Ovary (tissue), 9 donors: ENCODE measurements around the gene SERP2. TPM values are rescaled to one million over a fixed set of nuclear protein-coding genes. Genes with fewer than 3 reads are reported as not detected.

Experiments used
- DNase-seq, 5 donors: peaks; one replicate each; pipeline ENCODE4 v3.0.0-alpha.2; 2019 to 2020
- H3K27ac ChIP-seq, 2 donors: fragments of 200-600 bp; one replicate each; pipeline versions ENCODE4 v1.5.1 to v1.8.0; 2019 to 2022
- H3K27me3 ChIP-seq: fragments of 200-600 bp; one replicate; pipeline ENCODE4 v1.8.0; 2022
- H3K36me3 ChIP-seq: fragments of 200-600 bp; sonication (generic); one replicate; pipeline ENCODE4 v1.5.1; 2019
- H3K4me1 ChIP-seq: one replicate; pipeline ENCODE4 v1.8.1; 2013; ENCODE audit warnings: mild to moderate bottlenecking, moderate library complexity; ENCODE audit not compliant: insufficient read depth
- H3K4me3 ChIP-seq: fragments of 200-600 bp; sonication (generic); one replicate; pipeline ENCODE4 v1.5.1; 2017
- H3K9me3 ChIP-seq, 2 donors: fragments of 200-600 bp in 1 of 2; sonication (generic) in 1 of 2; one replicate each; pipeline versions ENCODE4 v1.5.1 to v1.8.1; 2013 to 2019; ENCODE audit warnings: mild to moderate bottlenecking in 1 of 2, moderate library complexity in 1 of 2
- EP300 ChIP-seq: sonication (generic); formaldehyde crosslinking; IDR thresholded peaks from one replicate; pipeline ENCODE4 v1.6.1; 2017; ENCODE audit warnings: antibody characterized with exemption
- POLR2A ChIP-seq: fragments of 450-650 bp; IDR thresholded peaks from one replicate; pipeline ENCODE4 v1.6.1; 2017; ENCODE audit warnings: antibody characterized with exemption, mild to moderate bottlenecking, moderate library complexity
- WGBS, 3 donors: extraction: QIAGEN DNeasy Blood & Tissue Kit in 1 of 3; methylation state at CpG; one replicate each; pipeline versions ENCODE4 v1.1.5 to v1.1.7; 2013 to 2017; 5-methylcytosine and 5-hydroxymethylcytosine counted together
- intact Hi-C, 4 donors: fragments of 100-400 bp; cut with DNase I; formaldehyde crosslinking; loops; one replicate each; pipeline versions ENCODE4 v1.11.0 to v1.15.1; 2022 to 2023
- polyA plus RNA-seq, 2 donors: library from polyadenylated mRNA; stranded (reverse); fragments of 200-250 nt in 1 of 2; fragments of 350-450 nt in 1 of 2; fragmentation: Illumina TruSeq in 1 of 2; extraction: RNeasy Lipid Tissue Mini Kit (QIAGEN cat#74804) in 1 of 2; gene quantifications; one replicate each; pipeline ENCODE4 v1.2.3, GENCODE V29; 2013 to 2014
- total RNA-seq, 7 donors: library from RNA; depleted of rRNA in 2 of 7; stranded (reverse); fragments of >200 nt in 2 of 7; fragmentation: NEBNext Ultra II Directional in 3 of 7; extraction: Animal tissue kit (Norgen Biotek cat#: 25700) in 3 of 7; gene quantifications; one replicate each; pipeline versions ENCODE4 v1.1.0 to v1.2.4, GENCODE V29; 2016 to 2023
- TF ChIP-seq, protein P1 (sequence below), 3 donors: fragments of 450-650 bp in 2 of 3; fragments of 200-600 bp in 1 of 3; IDR thresholded peaks; one replicate each; pipeline versions ENCODE4 v1.5.1 to v1.8.0; 2016 to 2022; ENCODE audit warnings: antibody characterized with exemption in 3 of 3, mild to moderate bottlenecking in 1 of 3
- donor health status: DM: no; HTN: no; CAD: no; lungs with moderate emphysema.
- donor health status: DM: no; HTN: no; CAD: no.
- donor health status: Bipolar disorder and iron deficiency.
- donor health status: DM: yes; HTN: yes; CAD: no.
- donor health status: DM: no; HTN: no; CAD: no.
- donor health status: DM: yes; HTN: yes; CAD: no.

SERP2 gene
- total and polyA plus RNA-seq, 9 donors: 8.3 to 14.9 (median 10.8) TPM

DNA sequence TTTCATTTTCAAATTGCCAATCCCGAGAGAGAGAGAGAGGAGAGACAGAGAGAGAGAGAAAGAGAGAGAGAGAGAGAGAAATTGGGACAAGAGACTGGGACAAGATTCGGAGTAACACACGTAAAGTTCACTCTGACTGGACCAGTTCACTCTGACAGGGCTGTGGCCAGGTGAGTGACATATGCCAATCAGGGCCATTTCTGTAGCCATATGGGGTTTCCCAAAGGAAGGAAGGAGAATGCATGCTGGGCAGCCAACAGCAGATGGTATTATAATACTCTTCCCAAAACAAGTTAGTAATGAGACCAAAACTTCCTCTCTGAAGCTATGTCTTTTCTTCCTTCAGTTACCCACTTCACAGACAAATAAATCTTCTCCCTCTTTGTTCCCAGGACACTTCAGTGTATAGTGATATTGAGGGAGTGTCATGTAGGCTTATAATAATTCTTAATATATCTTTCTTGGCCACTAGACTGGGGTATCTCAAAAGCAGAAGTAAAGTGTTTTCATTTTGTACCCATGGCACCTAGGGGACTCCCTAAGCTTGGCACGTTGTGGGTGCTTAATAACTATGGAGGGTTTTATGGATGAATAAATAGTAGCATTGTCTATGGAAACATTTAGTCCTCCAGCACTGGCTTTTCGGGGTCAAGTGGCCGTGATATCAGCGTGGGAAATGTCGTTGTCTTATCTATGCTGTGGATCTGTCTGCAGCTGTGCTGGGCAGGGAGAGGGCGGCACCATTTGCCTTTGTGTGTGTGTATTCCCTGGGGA is 51.6 kb downstream of the SERP2 start:
- Histone ChIP-seq H3K4me1 (no peaks in the 10 kb centered on the region), H3K9me3 (no peaks in the 10 kb centered on the region), H3K27ac (no peak overlapping the region), H3K4me3 (no peak overlapping the region), H3K27me3 (no peaks in the 10 kb centered on the region), H3K36me3 (no peaks in the 10 kb centered on the region)
- TF ChIP-seq POLR2A (no peak), EP300 (no peak)
- TF ChIP-seq, protein P1, sequence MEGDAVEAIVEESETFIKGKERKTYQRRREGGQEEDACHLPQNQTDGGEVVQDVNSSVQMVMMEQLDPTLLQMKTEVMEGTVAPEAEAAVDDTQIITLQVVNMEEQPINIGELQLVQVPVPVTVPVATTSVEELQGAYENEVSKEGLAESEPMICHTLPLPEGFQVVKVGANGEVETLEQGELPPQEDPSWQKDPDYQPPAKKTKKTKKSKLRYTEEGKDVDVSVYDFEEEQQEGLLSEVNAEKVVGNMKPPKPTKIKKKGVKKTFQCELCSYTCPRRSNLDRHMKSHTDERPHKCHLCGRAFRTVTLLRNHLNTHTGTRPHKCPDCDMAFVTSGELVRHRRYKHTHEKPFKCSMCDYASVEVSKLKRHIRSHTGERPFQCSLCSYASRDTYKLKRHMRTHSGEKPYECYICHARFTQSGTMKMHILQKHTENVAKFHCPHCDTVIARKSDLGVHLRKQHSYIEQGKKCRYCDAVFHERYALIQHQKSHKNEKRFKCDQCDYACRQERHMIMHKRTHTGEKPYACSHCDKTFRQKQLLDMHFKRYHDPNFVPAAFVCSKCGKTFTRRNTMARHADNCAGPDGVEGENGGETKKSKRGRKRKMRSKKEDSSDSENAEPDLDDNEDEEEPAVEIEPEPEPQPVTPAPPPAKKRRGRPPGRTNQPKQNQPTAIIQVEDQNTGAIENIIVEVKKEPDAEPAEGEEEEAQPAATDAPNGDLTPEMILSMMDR (IDR thresholded peaks at IDR 0.05): no peak
- DNase-seq: no peak
- intact Hi-C loops: no loop called here
- WGBS, 3 donors: 62 to 76% (median 72%) methylated on average over 9 of the region's 9 CpGs

- no peak for TF ChIP-seq POLR2A
- no peak for TF ChIP-seq EP300
- TF ChIP-seq, protein P1 (IDR thresholded peaks at IDR 0.05): no peak
- intact Hi-C loops: no loop called here
- H3K36me3 ChIP-seq: no peaks in the 10 kb centered on the region
- WGBS, 3 donors: 85 to 91% (median 88%) methylated on average over 2 of the region's 2 CpGs
- no peak for DNase-seq
- no peak overlapping the region for H3K27ac ChIP-seq
- no peaks in the 10 kb centered on the region for H3K4me1 ChIP-seq
- no peaks in the 10 kb centered on the region for H3K9me3 ChIP-seq
- no peak overlapping the region for H3K4me3 ChIP-seq
- H3K27me3 ChIP-seq: no peaks in the 10 kb centered on the region
Observed at GRCh38 chr13:44425815-44426078, 52.1 kb downstream of the SERP2 start.

- no peak for DNase-seq
- 71 to 83% (median 80%) methylated on average over 3 of the region's 3 CpGs for WGBS, 3 donors
- H3K9me3 ChIP-seq: no peaks in the 10 kb centered on the region
- no peaks in the 10 kb centered on the region for H3K4me1 ChIP-seq
- H3K27me3 ChIP-seq: no peaks in the 10 kb centered on the region
- H3K36me3 ChIP-seq: no peaks in the 10 kb centered on the region
- intact Hi-C loops: no loop called here
- no peak for TF ChIP-seq EP300
- TF ChIP-seq, protein P1 (IDR thresholded peaks at IDR 0.05): no peak
- H3K27ac ChIP-seq: no peak overlapping the region
- no peak overlapping the region for H3K4me3 ChIP-seq
Observed at GRCh38 chr13:44426461-44426860, 52.8 kb downstream of the SERP2 start.

GRCh38 chr13:44429311-44429710 is 55.7 kb downstream of the SERP2 start:
- TF ChIP-seq, protein P1 (IDR thresholded peaks at IDR 0.05): no peak
- TF ChIP-seq EP300: no peak
- no peak for TF ChIP-seq POLR2A
- Histone ChIP-seq H3K36me3 (no peaks in the 10 kb centered on the region), H3K4me1 (peaks cover 4% of the 10 kb centered on the region), H3K27me3 (no peaks in the 10 kb centered on the region), H3K4me3 (no peak overlapping the region), H3K9me3 (no peaks in the 10 kb centered on the region), H3K27ac (no peak overlapping the region)
- intact Hi-C loops: no loop called here
- no peak for DNase-seq
- WGBS, 3 donors: 65 to 72% (median 69%) methylated on average over 2 of the region's 2 CpGs
